ENCODE measurements around the gene BRINP1.

Gene BRINP1

GRCh38 chr9:119284118-119284517 is 85.1 kb downstream of the BRINP1 start:
- Histone ChIP-seq H3K4me3 (no peak overlapping the region), H3K27ac (no peak overlapping the region)

- no peak overlapping the region for H3K4me3 ChIP-seq
- no peak overlapping the region for H3K27ac ChIP-seq
Observed at GRCh38 chr9:119283078-119283794, 86.0 kb downstream of the BRINP1 start.

GRCh38 chr9:119282476-119283077 is 86.7 kb downstream of the BRINP1 start:
- no peak overlapping the region for H3K27ac ChIP-seq

GRCh38 chr9:119280740-119281485 is 88.3 kb downstream of the BRINP1 start:
- H3K27ac ChIP-seq = no peak overlapping the region

More at GRCh38 chr9:119282476-119283077, 86.7 kb downstream of the BRINP1 start:
- H3K4me3 ChIP-seq = no peak overlapping the region

GRCh38 chr9:119278171-119278570 is 91.1 kb downstream of the BRINP1 start:
- no peak overlapping the region for H3K4me3 ChIP-seq
- no peak overlapping the region for H3K27ac ChIP-seq

More at GRCh38 chr9:119280740-119281485, 88.3 kb downstream of the BRINP1 start:
- H3K4me3 ChIP-seq = no peak overlapping the region

GRCh38 chr9:119273984-119274665 is 95.1 kb downstream of the BRINP1 start:
- H3K4me3 ChIP-seq = no peak overlapping the region
- H3K27ac ChIP-seq = no peak overlapping the region

- Histone ChIP-seq H3K27ac (no peak overlapping the region), H3K4me3 (no peak overlapping the region)
Observed at GRCh38 chr9:119273325-119273904, 95.8 kb downstream of the BRINP1 start.

GRCh38 chr9:119272500-119273211 is 96.6 kb downstream of the BRINP1 start:
- H3K4me3 ChIP-seq = no peak overlapping the region
- H3K27ac ChIP-seq = no peak overlapping the region

- no peak overlapping the region for H3K4me3 ChIP-seq
- H3K27ac ChIP-seq = no peak overlapping the region
Observed at GRCh38 chr9:119268985-119269384, 100.2 kb downstream of the BRINP1 start.

GRCh38 chr9:119264165-119264564 is 105.1 kb downstream of the BRINP1 start:
- Histone ChIP-seq H3K27ac (no peak overlapping the region), H3K4me3 (no peak overlapping the region)

GRCh38 chr9:119257592-119257991 is 111.6 kb downstream of the BRINP1 start:
- no peak overlapping the region for H3K27ac ChIP-seq

GRCh38 chr9:119255116-119255515 is 114.1 kb downstream of the BRINP1 start:
- H3K4me3 ChIP-seq = no peak overlapping the region

More at GRCh38 chr9:119257592-119257991, 111.6 kb downstream of the BRINP1 start:
- H3K4me3 ChIP-seq = no peak overlapping the region

GRCh38 chr9:119252671-119253299 is 116.5 kb downstream of the BRINP1 start:
- Histone ChIP-seq H3K27ac (no peak overlapping the region), H3K4me3 (no peak overlapping the region)

More at GRCh38 chr9:119255116-119255515, 114.1 kb downstream of the BRINP1 start:
- no peak overlapping the region for H3K27ac ChIP-seq

- Histone ChIP-seq H3K4me3 (no peak overlapping the region), H3K27ac (no peak overlapping the region)
Observed at GRCh38 chr9:119251936-119252335, 117.3 kb downstream of the BRINP1 start.

- Histone ChIP-seq H3K27ac (no peak overlapping the region), H3K4me3 (no peak overlapping the region)
Observed at GRCh38 chr9:119250730-119251129, 118.5 kb downstream of the BRINP1 start.

- Histone ChIP-seq H3K4me3 (no peak overlapping the region), H3K27ac (no peak overlapping the region)
Observed at GRCh38 chr9:119240546-119240945, 128.7 kb downstream of the BRINP1 start.

GRCh38 chr9:119234636-119235035 is 134.6 kb downstream of the BRINP1 start:
- H3K27ac ChIP-seq = no peak overlapping the region

GRCh38 chr9:119227422-119227821 is 141.8 kb downstream of the BRINP1 start:
- Histone ChIP-seq H3K27ac (no peak overlapping the region), H3K4me3 (no peak overlapping the region)

More at GRCh38 chr9:119234636-119235035, 134.6 kb downstream of the BRINP1 start:
- no peak overlapping the region for H3K4me3 ChIP-seq

- Histone ChIP-seq H3K4me3 (no peak overlapping the region), H3K27ac (no peak overlapping the region)
Observed at GRCh38 chr9:119224431-119224830, 144.8 kb downstream of the BRINP1 start.
